AG09309 (cell line): ENCODE results near the gene LARP1.
"Not testable (repeated sequence)": the region's sequence is repeated elsewhere in the genome, so short reads cannot be mapped to it uniquely, and the experiment has no call there.

ENCODE experiments used
- DNase-seq: peaks from one replicate; pipeline ENCODE4 v3.0.0-alpha.2; 2010; ENCODE audit warnings: low read depth
- H3K4me3 ChIP-seq: 2 replicates; pipeline ENCODE4 v1.5.1; 2011; ENCODE audit warnings: mild to moderate bottlenecking, low read depth, low read length, moderate library complexity; ENCODE audit not compliant: control insufficient read depth
- CTCF ChIP-seq: IDR thresholded peaks from 2 replicates; pipeline ENCODE4 v1.5.1; 2011; ENCODE audit warnings: mild to moderate bottlenecking, low read depth, low read length, inconsistent platforms; ENCODE audit not compliant: insufficient read depth, control insufficient read depth; ENCODE audit errors: missing control alignments

Gene LARP1

GRCh38 chr5:154834053-154834452 is 78.9 kb downstream of the LARP1 start:
- DNase-seq = no peak
- no peak overlapping the region for H3K4me3 ChIP-seq
- TF ChIP-seq CTCF = no peak

- not testable (repeated sequence) for H3K4me3 ChIP-seq, DNase-seq
Observed at GRCh38 chr5:154835701-154836052, 80.5 kb downstream of the LARP1 start.

- TF ChIP-seq CTCF = no peak
- no peak overlapping the region for H3K4me3 ChIP-seq
- DNase-seq = no peak
Observed at GRCh38 chr5:154836225-154836624, 81.0 kb downstream of the LARP1 start.

GRCh38 chr5:154837009-154837901 is 82.1 kb downstream of the LARP1 start:
- DNase-seq = no peak
- no peak overlapping the region for H3K4me3 ChIP-seq
- TF ChIP-seq CTCF = no peak

GRCh38 chr5:154840435-154841272 is 85.5 kb downstream of the LARP1 start:
- TF ChIP-seq CTCF = no peak

GRCh38 chr5:154841273-154841661 is 86.1 kb downstream of the LARP1 start:
- H3K4me3 ChIP-seq = no peak overlapping the region

More at GRCh38 chr5:154840435-154841272, 85.5 kb downstream of the LARP1 start:
- H3K4me3 ChIP-seq = no peak overlapping the region
- DNase-seq = no peak

More at GRCh38 chr5:154841273-154841661, 86.1 kb downstream of the LARP1 start:
- TF ChIP-seq CTCF = no peak
- DNase-seq = no peak
